Left forelimb (tissue), 1 donor: ENCODE results near the gene ST3GAL3.

ENCODE experiments used
- DNase-seq: peaks from one replicate; pipeline ENCODE4 v3.0.0-alpha.2; 2018; ENCODE audit warnings: low spot score

Gene ST3GAL3

DNA sequence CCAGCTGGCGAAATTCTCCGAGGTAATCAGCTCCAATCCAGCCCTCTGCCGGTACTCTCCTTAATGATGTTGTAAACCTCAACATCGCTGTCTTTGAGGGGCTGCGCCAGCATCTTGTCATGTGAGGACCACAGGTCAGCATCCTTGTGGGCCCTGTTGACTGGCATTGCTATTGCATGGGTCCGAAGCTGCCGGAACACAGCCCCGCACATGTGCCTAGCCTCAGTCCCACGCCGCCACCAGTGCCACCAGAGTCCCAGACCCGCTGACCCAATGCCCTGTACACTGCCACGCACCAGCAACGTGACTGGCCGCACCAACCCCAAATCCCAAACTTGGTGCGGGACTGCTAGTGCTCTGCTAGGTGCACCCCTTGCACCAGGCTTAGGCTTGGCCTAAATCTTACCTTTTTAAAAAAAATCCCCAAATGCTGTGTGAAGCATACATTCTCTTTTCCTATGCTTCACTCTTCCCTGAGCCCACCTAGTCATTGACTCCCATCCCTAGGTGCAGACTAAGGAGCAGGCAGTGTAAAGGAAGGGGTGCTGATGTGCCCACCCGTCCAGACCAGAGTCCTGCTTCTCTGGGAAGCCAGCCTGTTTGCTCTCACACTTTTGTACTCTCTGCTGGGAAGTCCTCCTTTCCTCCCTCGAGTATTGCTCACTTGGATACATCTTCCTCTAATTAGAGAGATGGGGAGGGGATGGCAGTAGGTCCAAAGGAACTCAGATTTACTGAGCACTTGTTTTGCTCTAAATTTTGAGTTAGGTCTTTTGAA lies 144.4 kb downstream of the ST3GAL3 start:
- no peak for DNase-seq

DNA sequence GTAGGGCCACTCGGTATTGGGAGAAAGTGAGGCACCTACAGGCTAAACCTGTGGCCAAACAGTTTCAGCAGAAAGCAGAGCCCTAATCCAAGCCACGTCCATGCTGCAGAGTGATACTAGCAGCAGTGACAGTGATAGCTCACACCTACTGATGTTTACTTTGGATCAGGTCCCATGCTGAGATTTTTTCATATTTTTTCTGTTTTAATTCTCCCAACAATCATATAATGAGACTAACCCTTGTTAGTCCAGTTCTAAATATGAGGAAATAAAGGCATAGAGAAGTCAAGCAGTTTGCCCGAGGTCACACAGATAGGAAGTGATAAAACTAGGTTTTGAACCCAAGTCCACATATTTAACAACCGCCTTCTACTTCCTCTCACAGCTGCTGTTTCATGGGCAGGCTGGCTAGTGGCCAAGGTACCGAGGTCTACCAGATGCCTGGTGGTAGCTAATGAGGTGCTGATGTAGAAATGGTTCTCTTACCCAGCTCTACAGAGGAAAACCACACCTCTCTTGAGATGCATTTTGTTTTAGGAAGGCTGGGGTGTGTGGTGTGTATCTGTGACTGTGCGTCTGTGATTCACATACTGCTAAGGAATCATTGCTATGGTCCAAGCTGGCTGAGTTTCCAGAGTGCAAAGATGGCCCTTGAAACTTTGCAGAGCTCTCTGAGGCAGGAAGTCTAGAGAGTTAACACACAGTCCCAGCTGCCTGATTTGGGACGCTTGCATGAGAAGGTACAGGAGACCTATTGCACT lies 146.0 kb downstream of the ST3GAL3 start:
- no peak for DNase-seq

DNA sequence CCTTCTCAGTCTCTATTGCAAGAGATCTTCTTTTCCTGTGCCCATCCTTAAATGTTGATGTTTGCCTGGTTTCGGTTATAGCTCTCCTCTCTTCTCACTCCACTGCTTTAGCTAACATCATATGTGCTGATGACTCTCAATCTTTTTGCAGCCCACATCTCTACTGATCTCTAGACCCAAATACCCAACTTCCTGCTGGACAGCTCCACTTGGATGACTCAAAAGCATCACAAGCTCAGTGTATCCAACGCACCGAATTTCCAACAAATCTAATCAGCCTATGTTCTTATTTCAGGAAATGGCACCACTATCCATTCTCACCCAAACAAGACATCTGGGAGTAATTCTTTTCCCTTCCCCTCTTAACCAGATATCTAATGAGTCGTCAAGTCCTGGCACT lies 147.1 kb downstream of the ST3GAL3 start:
- no peak for DNase-seq

DNA sequence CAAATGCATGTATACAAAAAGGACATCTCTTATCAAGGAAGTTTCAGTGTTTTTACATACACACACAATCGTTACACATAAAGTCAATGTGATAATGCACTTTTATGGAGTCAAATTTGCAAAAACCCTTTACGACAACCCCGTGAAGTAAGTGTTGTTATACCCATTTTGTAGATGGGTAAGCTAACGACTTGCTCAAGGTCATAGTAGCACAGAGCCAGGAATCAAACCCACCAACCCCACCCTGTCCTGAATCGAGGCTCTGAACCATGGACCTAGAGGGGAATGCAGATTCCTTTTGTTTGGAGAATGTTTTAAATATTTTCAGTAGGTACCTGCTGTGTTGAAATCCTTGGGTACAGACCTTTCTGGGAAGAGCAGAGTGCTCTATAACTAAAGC lies 148.9 kb downstream of the ST3GAL3 start:
- no peak for DNase-seq

DNA sequence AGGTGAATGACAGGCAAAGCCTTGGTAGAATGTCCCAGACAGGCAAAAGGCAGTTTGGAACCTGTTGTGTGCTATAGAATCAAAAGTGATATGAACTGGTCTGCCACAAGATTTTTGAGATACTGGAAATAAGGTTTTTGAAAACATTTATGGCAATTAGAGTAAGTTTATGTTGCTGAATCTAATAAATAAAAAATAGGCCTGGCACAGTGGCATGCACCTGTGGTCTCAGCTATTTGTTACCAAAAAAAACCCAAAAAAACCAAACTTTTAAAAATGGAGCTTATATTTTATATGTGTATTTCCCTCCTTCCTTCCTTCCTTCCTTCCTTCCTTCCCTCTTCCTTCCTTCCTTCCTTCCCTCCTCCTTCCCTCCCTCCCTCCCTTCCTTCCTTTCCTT lies 149.8 kb downstream of the ST3GAL3 start:
- DNase-seq = no peak

DNA sequence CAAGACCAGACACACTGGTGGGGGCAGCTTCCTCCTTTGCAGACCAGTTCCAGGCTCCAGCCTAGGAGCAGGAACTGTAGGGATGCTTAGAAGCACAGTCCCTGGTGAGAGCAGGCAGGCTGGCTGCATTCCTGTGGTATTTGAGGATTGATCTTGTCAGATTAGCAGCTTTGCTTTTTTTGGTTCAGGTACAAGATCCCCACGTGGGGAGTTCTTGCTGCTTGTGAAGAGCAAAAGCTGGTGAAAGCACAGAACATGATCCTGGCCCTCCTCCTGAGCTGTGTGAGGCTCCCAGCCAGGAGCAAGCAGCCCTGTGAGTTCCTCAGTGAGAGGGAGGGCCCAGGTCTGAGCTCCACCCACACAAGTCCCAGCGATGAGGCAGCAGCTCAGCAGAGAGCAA lies 151.0 kb downstream of the ST3GAL3 start:
- peak; percentile 57 for DNase-seq

DNA sequence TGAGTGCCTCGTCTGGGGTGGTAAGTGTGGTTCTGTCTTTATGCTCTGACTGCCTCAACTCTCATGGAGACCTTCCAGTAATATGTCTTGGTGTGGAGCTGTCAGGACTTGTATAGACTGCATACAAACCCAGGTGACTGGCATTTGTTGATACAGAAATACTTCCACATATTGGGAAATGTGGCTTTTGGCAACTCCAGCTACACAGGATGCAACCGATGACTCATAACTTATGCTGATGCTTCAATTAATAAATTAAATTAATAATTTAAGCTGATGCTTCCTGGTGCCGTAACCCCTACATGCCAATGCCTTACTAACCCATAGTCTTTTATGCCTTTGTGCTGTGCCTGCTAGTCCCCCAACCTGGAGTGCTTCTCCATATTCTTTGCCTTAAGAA lies 154.0 kb downstream of the ST3GAL3 start:
- no peak for DNase-seq

DNA sequence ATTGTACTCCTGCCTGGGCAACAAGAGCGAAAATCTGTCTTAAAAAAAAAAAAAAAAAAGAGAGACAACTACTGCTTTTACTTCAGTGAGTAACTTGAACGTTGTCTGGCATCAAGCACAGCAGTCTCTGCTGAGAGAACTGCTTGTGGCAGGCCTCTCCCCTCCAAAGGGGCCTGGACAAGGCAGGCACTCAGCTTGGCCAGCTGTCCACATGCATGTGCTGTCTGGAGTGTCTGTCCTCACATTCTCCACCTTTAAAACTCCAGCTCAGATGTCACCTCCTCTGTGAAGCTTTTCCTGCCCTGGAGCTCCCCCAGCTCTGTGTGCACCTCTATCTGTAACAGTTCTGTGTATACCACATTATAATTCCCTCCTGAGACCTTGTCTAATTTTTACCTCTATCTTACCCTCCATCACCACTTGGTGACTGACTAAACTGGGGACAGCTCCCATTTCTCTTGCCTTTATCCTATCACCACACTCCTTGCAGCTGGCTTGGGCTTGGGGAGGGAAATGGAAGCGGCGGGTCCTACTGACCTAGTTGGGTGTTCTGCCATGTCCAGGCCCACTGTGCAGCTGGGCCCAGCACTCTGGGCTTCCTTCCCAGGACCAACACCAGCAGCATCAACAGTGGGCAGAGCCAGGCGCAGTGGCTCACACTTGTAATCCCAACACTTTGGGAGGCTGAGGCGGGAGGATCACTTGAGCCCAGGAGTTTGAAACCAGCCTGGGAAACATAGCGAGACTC lies 154.8 kb downstream of the ST3GAL3 start:
- peak; percentile 26 for DNase-seq

DNA sequence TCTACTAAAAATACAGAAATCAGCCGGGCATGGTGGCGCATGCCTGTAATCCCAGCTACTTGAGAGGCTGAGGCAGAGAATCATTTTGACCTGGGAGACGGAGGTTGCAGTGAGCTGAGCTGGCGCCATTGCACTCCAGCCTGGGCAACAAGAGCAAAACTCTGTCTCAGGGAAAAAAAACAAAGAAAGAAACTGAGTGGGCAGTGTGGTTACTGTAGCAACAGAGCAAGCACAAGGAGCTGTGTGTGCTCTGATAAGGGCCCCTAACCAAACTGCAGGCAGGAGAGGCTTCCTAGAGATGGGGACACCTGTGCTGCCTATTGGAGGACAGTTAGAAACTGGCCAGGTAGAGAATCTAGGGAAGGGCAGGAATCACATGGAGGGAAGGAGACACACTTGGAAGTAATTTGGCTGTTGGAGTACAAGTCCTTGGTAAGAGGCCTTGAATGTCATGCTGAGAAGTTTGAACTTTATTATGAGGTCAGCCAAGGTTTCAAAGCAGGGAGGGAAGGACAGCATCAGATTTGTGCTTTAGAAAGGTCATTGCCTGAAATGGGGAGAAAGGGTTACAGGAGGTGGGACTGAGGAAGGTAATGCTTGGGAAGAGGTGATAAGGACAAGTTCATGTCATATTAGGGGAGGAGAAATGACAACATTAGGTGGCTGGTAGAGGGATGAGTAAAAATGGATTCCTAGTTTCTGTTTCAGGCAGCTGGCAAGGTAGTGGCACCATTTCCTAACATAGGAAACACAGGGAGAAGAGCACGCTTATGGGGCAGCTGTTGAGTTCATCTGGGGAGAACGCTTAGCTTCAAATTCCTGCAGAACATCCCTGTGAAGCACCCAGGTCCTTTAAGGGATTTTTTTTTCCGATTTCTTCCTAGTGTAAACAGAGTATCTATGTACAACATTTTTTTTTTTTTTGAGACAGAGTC lies 157.0 kb downstream of the ST3GAL3 start:
- peak; percentile 8 for DNase-seq

DNA sequence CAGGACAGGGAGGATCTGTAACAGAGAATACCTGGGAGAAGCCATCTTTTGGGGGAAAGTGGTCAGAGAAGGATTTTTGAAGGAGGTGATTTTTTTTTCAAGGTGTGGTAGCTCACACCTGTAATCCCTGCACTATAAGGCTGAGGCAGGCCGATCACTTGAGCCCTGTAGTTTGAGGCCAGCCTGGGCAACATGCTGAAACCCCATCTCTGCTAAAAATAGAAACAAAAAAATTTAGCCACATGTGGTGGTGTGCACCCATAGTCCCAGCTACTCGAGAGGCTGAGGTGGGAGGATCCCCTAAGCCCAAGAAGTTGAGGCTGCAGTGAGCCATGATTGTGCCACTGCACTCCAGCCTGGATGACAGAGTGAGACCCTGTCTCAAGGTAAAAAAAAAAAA lies 158.9 kb downstream of the ST3GAL3 start:
- DNase-seq = peak; percentile 6

DNA sequence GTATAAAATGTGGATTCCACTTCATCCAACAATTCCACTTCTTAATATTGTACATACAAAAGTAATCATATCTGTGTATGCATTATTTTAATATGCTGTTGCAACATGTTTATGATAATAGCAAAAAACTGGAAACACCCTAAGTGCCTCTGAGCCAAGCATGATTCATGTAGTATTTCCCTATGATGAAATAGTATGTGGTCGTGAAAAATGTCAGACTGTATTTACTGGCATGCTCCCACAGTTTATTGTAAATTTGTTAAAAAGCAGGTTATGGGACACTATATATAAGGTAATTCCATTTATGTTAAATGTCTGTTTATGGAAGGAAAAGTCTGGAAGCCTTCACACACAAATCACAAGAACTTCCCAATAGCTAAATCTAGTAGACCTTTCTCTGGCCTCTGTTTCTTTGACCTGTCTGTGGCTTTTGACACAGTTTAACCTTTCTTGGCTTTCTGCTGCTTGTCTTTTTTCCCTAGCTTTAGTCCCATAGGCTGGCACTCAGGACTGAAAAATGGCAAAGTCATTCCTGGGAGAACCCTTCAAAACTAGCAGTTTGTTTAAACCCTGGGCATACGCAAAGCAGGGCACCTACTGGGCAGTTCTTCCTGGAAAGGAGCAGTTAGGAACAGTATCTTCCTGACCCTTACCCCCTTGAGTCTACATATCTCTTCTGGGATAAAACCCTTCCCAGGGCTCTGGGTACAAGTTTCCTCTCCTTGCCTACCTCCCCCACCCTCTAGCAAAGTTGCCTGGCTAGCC lies 160.8 kb downstream of the ST3GAL3 start:
- no peak for DNase-seq

DNA sequence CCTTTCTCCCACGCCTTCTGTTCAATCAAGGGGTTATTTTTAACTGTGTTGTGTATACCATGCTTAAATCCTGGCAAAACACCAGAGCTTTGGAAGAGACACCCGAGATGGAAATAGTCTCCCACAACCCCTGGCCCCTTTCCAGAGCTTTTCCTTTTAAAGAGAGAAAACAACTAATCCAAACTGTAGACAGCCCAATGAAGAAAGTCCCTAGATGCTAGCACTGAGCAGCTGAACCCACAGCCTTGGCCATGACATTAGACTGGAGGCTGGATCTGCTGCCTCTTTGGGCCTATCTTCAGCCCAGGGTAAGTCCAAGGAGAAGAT lies 161.4 kb downstream of the ST3GAL3 start:
- peak; percentile 42 for DNase-seq

DNA sequence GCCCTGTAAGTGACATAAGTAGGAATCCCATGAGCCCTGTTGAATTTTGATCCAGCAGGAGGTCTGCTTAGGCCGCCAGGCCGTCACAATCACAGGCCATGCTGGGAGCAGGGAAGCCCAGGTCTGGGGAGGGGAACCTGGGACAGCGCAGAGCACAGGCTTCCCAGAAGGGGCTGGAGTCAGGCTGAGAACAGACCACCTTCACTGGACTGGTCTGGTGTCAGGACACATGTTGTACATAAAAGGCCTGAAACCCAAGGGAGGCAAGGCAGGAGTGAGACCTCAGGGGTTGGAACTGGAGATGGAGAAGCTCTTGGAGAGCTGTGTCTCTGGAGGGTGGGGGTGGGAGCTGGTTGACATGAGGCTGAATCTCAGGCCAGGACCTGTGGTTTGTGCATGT lies 163.0 kb downstream of the ST3GAL3 start:
- DNase-seq = peak; percentile 23

DNA sequence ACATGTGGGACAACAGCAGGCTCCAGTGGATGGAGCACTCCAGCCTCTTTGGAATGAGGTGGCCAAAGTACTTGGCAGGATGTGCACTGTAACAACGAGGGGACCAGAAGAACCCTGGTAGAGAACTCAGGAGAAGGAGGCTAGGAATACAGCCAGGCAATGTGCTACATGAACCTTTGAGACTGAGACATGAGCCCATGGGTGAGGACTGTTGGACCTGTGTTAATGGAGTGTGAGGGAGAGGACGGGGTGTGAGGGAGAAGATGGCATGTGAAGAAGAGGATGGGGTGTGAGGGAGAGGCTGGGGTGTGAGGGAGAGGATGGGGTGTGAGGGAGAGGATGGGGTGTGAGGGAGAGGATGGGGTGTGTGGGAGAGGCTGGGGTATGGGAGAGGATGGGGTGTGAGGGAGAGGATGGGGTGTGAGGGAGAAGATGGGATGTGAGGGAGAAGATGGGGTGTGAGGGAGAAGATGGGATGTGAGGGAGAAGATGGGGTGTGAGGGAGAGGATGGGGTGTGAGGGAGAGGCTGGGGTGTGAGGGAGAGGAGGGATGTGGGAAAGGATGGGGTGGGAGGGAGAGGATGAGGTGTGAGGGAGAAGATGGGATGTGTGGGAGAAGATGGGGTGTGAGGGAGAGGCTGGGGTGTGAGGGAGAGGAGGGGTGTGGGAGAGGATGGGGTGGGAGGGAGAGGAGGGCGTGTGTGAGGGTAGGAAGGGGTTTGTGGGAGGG lies 164.0 kb downstream of the ST3GAL3 start:
- peak; percentile 20 for DNase-seq

DNA sequence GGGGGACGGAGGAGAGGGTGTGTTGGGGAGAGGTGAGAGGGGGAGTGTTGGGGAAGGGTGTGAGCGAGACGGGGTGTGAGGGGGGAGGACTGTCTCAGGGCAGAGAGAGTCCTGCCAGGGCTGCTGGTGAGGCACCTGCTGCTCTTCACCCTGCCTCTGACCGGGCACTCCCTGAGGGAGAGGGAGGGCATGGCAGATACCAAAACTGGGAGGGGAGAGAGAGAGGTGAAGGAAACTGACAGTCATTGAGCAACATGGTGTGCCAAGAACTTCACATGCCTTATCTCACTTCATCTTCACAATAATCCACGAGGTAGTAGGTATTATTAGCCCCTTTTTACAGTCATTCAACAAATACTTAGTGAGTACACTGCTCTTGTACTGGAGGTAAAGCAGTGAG lies 164.9 kb downstream of the ST3GAL3 start:
- peak; percentile 36 for DNase-seq

DNA sequence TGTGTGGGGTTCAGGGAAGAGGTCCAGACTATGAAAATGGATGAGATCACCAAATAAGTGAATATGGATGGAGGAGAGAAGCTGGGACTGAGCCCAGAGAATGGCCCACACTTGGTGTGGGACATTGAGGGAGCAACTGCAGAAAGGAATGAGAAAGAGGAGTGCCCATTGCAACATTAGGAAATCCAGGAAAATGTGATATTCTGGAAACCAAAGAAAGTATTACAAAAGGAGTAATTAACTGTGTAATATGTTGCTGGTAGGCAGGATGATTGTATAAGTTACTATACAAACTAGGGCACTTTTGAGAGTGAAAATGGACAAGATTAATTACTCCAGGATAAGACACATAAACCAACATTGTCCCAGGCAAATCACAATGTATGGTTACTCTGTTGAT lies 166.5 kb downstream of the ST3GAL3 start:
- DNase-seq = no peak

DNA sequence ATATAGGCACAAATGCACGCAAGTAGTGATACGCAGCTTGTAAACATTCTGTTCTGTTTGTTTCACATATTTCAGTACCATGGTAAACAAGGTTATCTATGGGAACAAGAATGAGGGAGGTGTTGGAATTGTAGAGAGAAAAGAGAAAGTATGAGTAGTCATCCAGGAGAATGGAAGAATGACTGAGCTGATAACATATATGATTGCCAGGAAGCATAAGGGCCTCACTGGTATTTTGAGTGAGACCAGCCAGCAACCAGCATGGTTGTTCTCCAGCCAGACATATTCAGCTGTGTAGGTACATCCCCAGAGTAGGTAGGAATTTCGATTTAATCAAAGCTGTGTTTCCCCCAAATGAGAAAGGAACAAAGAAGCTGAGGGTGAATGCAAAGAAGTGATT lies 167.4 kb downstream of the ST3GAL3 start:
- DNase-seq = no peak

DNA sequence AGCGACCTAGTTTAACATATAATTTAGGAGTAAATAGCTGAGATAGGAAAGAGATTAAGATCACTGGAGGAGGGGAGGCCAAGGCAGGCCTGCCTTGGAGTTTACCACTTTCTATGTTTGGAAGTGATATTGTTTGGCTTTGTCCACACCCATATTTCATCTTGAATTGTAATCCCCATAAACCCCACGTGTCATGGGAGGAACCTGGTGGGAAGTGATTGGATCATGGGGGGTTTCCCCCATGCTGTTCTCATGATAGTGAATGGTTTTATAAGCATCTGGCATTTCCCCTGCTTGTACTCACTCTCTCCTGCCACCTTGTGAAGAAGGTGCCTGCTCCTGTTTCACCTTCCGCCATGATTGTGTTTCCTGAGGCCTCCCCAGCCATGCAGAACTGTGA lies 168.0 kb downstream of the ST3GAL3 start:
- no peak for DNase-seq

DNA sequence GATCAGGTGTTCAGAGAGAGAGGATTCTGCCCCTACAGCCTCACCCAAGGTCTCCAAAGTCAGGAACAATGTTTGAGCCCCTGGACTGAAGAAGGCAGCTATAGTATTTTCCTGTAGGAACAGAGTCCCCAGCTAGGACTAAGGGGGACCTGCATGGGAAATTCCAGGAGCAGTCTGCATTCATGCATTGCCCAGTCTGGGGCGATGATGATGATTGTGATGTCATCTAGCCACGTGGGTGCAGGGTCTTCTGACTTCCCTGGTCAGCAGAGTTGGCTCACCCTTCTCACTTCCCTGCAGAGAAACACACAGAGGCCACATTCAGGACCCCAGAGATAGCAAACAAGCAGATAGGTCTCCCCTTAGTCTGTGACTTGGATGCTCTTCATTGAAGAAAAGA lies 169.8 kb downstream of the ST3GAL3 start:
- DNase-seq = peak; percentile 25

DNA sequence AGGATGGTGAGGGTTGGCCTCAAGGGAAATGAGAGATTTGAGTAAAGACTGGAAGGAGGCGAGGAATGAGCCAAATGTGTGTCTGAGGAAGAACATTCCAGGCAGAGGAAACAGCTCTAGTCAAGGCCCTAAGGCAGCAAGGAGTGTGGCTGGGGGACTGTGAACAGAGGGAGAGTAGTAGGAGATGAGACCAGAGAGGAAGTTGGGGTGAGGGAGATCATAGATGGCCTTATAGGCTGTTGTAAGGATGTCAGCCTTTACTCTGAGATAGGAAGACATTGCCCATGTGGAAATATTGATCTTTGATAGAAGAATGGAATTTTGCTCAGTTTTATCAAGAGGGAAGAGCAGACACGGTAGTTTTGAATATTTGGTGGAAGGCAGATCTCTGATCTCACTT lies 171.1 kb downstream of the ST3GAL3 start:
- DNase-seq = no peak
